HCT116 (cell line): ENCODE results near the gene DDAH1. TPM values are rescaled to one million over a fixed set of nuclear protein-coding genes. Genes with fewer than 3 reads are reported as not detected.
A peak's percentile ranks its signal among the peaks of the same experiment; 100 is the strongest.

ENCODE experiments used
- ATAC-seq: fragments of 200-7000 bp; cut with Tn5 transposase; 2 replicates; pipeline ENCODE4 v1.9.1; 2020; ENCODE audit warnings: mild to moderate bottlenecking, moderate library complexity
- BruUV-seq: library from RNA; stranded (reverse); fragments of 400-500 nt; replicated peaks from 2 replicates; lab custom pipeline; 2021; lab: Mats Ljungman, UMichigan
- CTCF ChIA-PET: fragments of 300-600 bp; sonication (Branson Sonifier 250); formaldehyde crosslinking; loops from one replicate; lab custom pipeline; 2021; ENCODE audit warnings: antibody characterized with exemption; lab: Charles Lee
- POLR2A ChIA-PET: fragments of 300-600, 350-600 bp; sonication (Branson Sonifier 250); formaldehyde crosslinking; loops from one replicate; lab custom pipeline; 2021; ENCODE audit warnings: antibody characterized with exemption; lab: Charles Lee
- RAD21 ChIA-PET, 2 experiments: fragments of 300-600 bp; sonication (Branson Sonifier 250); formaldehyde crosslinking; loops; one replicate each; lab custom pipeline; 2023; ENCODE audit warnings: low total read pairs in 2 of 2; ENCODE audit not compliant: uncharacterized antibody in 2 of 2, unreplicated experiment in 2 of 2, low non-redundant PET in 1 of 2; lab: Charles Lee
- DNase-seq: peaks from one replicate; pipeline ENCODE4 v3.0.0-alpha.2; 2010; ENCODE audit warnings: low read depth, low spot score
- H2AFZ ChIP-seq: fragments of 200-600 bp; shearing (Covaris generic), sonication (generic); 2 replicates; pipeline ENCODE4 v1.6.1; 2017; ENCODE audit warnings: low read depth, mixed run types, mixed read lengths, antibody characterized with exemption, low read length; ENCODE audit not compliant: poor library complexity, severe bottlenecking
- H3K27ac ChIP-seq: 2 replicates; pipeline ENCODE4 v1.5.1; 2012; ENCODE audit warnings: low read depth, low read length
- H3K27me3 ChIP-seq: fragments of 200-600 bp; sonication (generic); 2 replicates; pipeline ENCODE4 v1.6.1; 2016; ENCODE audit warnings: mixed run types, low read length, mixed read lengths; ENCODE audit not compliant: insufficient read depth
- H3K36me3 ChIP-seq, 2 experiments: fragments of 200-500 bp in 1 of 2; fragments of 200-600 bp in 1 of 2; sonication (Bioruptor generic) in 1 of 2; sonication (generic) in 1 of 2; 2 replicates each; pipeline versions ENCODE4 v1.5.1 to v1.6.1; 2014 to 2016; ENCODE audit warnings: low read length in 2 of 2, inconsistent platforms in 1 of 2, mixed read lengths in 1 of 2, mixed run types in 1 of 2; ENCODE audit not compliant: insufficient read depth in 2 of 2, control insufficient read depth in 1 of 2
- H3K4me1 ChIP-seq, 2 experiments: fragments of 200-600 bp in 1 of 2; sonication (generic) in 1 of 2; 2 replicates each; pipeline versions ENCODE4 v1.5.1 to v1.6.1; 2012 to 2017; ENCODE audit warnings: low read length in 2 of 2, inconsistent platforms in 1 of 2, mild to moderate bottlenecking in 1 of 2, mixed read lengths in 1 of 2, mixed run types in 1 of 2, moderate library complexity in 1 of 2; ENCODE audit not compliant: insufficient read depth in 2 of 2, control insufficient read depth in 1 of 2
- H3K4me2 ChIP-seq: fragments of 200-600 bp; sonication (generic); 2 replicates; pipeline ENCODE4 v1.6.1; 2017; ENCODE audit warnings: mixed run types, low read length, mixed read lengths
- H3K4me3 ChIP-seq, 2 experiments: fragments of 200-600 bp in 1 of 2; sonication (generic) in 1 of 2; replicated peaks in 1 of 2; 2 replicates each; pipeline ENCODE4 v1.5.1; 2011 to 2016; ENCODE audit warnings: low read length in 2 of 2, control low read depth in 1 of 2, low read depth in 1 of 2, mild to moderate bottlenecking in 1 of 2, mixed read lengths in 1 of 2, mixed run types in 1 of 2
- H3K79me2 ChIP-seq: fragments of 200-600 bp; sonication (generic); 2 replicates; pipeline ENCODE4 v1.6.1; 2017; ENCODE audit warnings: mild to moderate bottlenecking, mixed run types, low read length, moderate library complexity, mixed read lengths; ENCODE audit not compliant: insufficient read depth
- H3K9ac ChIP-seq: fragments of 200-600 bp; sonication (generic); 2 replicates; pipeline ENCODE4 v1.6.1; 2016; ENCODE audit warnings: low read length, mixed read lengths
- H3K9me2 ChIP-seq: fragments of 200-600 bp; sonication (generic), shearing (Covaris generic); 2 replicates; pipeline ENCODE4 v1.6.1; 2017; ENCODE audit warnings: mixed run types, mild to moderate bottlenecking, moderate library complexity; ENCODE audit not compliant: insufficient read depth
- H3K9me3 ChIP-seq, 2 experiments: fragments of 200-500 bp in 1 of 2; fragments of 200-600 bp in 1 of 2; sonication (Bioruptor generic) in 1 of 2; sonication (generic) in 1 of 2; 2 replicates each; pipeline ENCODE4 v1.6.1; 2014 to 2017; ENCODE audit warnings: low read length in 2 of 2, mixed read lengths in 2 of 2, inconsistent platforms in 1 of 2, low read depth in 1 of 2, mild to moderate bottlenecking in 1 of 2, mixed run types in 1 of 2, moderate library complexity in 1 of 2; ENCODE audit not compliant: control insufficient read depth in 1 of 2, insufficient read depth in 1 of 2
- H4K20me1 ChIP-seq: fragments of 200-600 bp; sonication (generic), shearing (Covaris generic); 2 replicates; pipeline ENCODE4 v1.6.1; 2017; ENCODE audit warnings: mixed run types, mild to moderate bottlenecking, moderate library complexity; ENCODE audit not compliant: insufficient read depth
- CEBPB ChIP-seq: IDR thresholded peaks from 2 replicates; pipeline ENCODE4 v1.6.1; 2012; ENCODE audit warnings: low read depth
- ELF1 ChIP-seq: IDR thresholded peaks from 2 replicates; pipeline ENCODE4 v1.6.1; 2012; ENCODE audit warnings: low read depth, borderline replicate concordance
- EZH2phosphoT487 ChIP-seq: fragments of 200-600 bp; IDR thresholded peaks from 2 replicates; pipeline ENCODE4 v1.6.1; 2018; ENCODE audit warnings: antibody characterized with exemption, borderline replicate concordance
- FOSL1 ChIP-seq: IDR thresholded peaks from 2 replicates; pipeline ENCODE4 v1.6.1; 2012; ENCODE audit warnings: low read depth
- JUND ChIP-seq: IDR thresholded peaks from 2 replicates; pipeline ENCODE4 v1.6.1; 2012
- MAX ChIP-seq: IDR thresholded peaks from 2 replicates; pipeline ENCODE4 v1.6.1; 2012
- POLR2AphosphoS5 ChIP-seq: IDR thresholded peaks from 2 replicates; pipeline ENCODE4 v1.6.1; 2011; ENCODE audit warnings: mild to moderate bottlenecking, low read depth, low read length, moderate library complexity
- RAD21 ChIP-seq: IDR thresholded peaks from 2 replicates; pipeline ENCODE4 v1.6.1; 2012; ENCODE audit warnings: low read depth, mild to moderate bottlenecking
- SRF ChIP-seq: IDR thresholded peaks from 2 replicates; pipeline ENCODE4 v1.6.1; 2012; ENCODE audit warnings: low read depth
- YY1 ChIP-seq: IDR thresholded peaks from 2 replicates; pipeline ENCODE4 v1.6.1; 2011; ENCODE audit warnings: low read length, low read depth, moderate library complexity, mild to moderate bottlenecking; ENCODE audit not compliant: insufficient replicate concordance; ENCODE audit errors: extremely low read depth
- intact Hi-C: fragments of 100-400 bp; cut with micrococcal nuclease; formaldehyde crosslinking; loops from 2 replicates; pipeline ENCODE4 v1.10.0; 2022
- total RNA-seq: library from RNA; stranded (reverse); gene quantifications from one replicate; pipeline ENCODE4 v1.2.1, GENCODE V29; 2021; ENCODE audit not compliant: unreplicated experiment

DDAH1 gene
- total RNA-seq, 1 experiment from 2014 or later: 16.6 TPM

GRCh38 chr1:85496941-85497582 is 32.1 kb upstream of the DDAH1 start:
- Histone ChIP-seq H4K20me1 (no peaks in the 10 kb centered on the region), H3K9me2 (no peaks in the 10 kb centered on the region), H3K27me3 (no peaks in the 10 kb centered on the region), H3K4me1 (peaks cover 5 to 21% of the 10 kb centered on the region in 2 experiments), H3K4me3 (no peak overlapping the region), H3K79me2 (no peaks in the 10 kb centered on the region), H3K27ac (no peak overlapping the region), H3K9me3 (no peaks in the 10 kb centered on the region), H3K36me3 (no peaks in the 10 kb centered on the region), H2AFZ (peak overlapping the region; percentile 92), H3K4me2 (no peak overlapping the region), H3K9ac (no peak overlapping the region)
- intact Hi-C loops: loop anchor here (10.0 kb wide), 1 partner anchor 418 kb away; no protein-coding TSS in a partner anchor
- POLR2A ChIA-PET: no interaction called here
- DNase-seq (no peak), ATAC-seq (no peak)
- CTCF ChIA-PET: interaction anchor here (1.0 to 1.6 kb wide), 2 partner anchors 34 to 153 kb away, joined by 3 read pairs; no protein-coding TSS in a partner anchor
- no TSS peak for BruUV-seq
- no peak for TF ChIP-seq SRF
- TF ChIP-seq CEBPB: no peak
- TF ChIP-seq RAD21: no peak
- no peak for TF ChIP-seq FOSL1
- TF ChIP-seq EZH2phosphoT487: no peak
- RAD21 ChIA-PET: no interaction called here

DNA sequence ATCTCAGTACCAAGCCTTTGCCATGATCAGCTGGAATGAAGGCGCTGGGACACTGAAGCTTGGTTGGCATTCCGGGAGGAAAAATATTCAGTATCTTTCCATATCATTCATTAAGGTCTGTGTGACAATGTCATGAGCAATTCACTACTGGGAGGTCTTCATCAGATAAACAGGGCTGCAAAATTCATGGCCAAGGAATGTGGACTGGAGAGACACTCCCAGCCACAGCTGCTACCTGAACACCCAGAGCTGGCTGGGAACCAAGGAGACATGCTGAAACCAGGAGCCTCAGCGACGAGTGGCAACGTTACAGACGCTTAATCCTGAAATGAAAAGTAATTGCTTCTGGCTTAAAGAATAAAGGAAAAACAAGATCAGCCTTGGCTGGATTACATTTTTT is 30.6 kb upstream of the DDAH1 start:
- CTCF ChIA-PET: interaction anchor here (1.6 kb wide), 1 partner anchor 32 kb away, joined by 3 read pairs; no protein-coding TSS in a partner anchor
- RAD21 ChIA-PET: no interaction called here
- ATAC-seq: peak; percentile 73
- Histone ChIP-seq H3K4me2 (peak overlapping the region; percentile 71), H3K27ac (no peak overlapping the region), H3K9me3 (no peaks in the 10 kb centered on the region), H3K4me1 (peaks cover 5 to 21% of the 10 kb centered on the region in 2 experiments), H3K79me2 (no peaks in the 10 kb centered on the region), H3K27me3 (no peaks in the 10 kb centered on the region), H3K9ac (no peak overlapping the region), H3K9me2 (no peaks in the 10 kb centered on the region), H2AFZ (peak overlapping the region; percentile 92), H4K20me1 (no peaks in the 10 kb centered on the region), H3K36me3 (no peaks in the 10 kb centered on the region), H3K4me3 (peak overlapping the region in 1 of 2 experiments; percentile 27; a peak in 2 of 4 replicates)
- DNase-seq: peak; percentile 19
- POLR2A ChIA-PET: no interaction called here
- no peak for TF ChIP-seq ELF1
- TF ChIP-seq MAX: no peak
- TF ChIP-seq JUND: peak; percentile 23; the same call in 1 of the 2 replicates
- 0 out of 2 replicates have a peak, but pooled peaks have one; percentile 8 for TF ChIP-seq FOSL1
- TF ChIP-seq YY1: no peak
- no peak for TF ChIP-seq POLR2AphosphoS5
- intact Hi-C loops: loop anchor here (10.0 kb wide), 1 partner anchor 419 kb away; no protein-coding TSS in a partner anchor
- BruUV-seq: no TSS peak
